ENCODE measurements around the gene HS3ST3A1. TPM values are rescaled to one million over a fixed set of nuclear protein-coding genes. Genes with fewer than 3 reads are reported as not detected.

HS3ST3A1 gene
- total RNA-seq, 1 experiment from 2014 or later = 47.6 TPM

DNA sequence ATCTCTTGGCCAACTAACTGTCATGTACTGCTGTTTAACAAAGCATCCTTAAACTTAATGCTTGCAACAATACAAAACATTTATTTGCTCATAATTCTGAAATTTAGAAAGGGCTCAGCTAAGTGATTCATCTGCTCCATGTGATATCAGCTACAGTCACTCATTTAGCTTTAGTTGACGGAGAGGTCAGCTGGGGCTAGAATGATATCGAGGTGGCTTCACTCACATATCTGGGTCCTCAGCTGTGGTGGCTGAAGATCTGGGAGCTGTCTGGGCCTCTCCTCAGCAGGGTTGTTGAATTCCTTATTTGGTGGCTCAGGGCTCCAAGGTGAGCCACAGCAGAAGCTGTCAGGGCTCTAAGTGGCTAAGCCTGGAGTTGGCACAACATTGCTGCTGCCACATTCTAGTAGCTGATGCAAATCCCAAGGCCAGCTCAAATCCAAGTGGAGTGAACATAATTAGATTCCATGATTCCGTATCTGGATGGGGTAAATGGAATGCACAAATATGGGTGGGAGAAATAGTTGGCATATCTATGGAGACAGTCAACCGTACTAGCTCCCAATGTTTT is 62.8 kb downstream of the HS3ST3A1 start:
- POLR2A ChIA-PET (ENCODE audit: unreplicated experiment) = no interaction called here
- BruUV-seq (replicated peaks) = no TSS peak
- Histone ChIP-seq H3K4me2 (ENCODE audit: low read length) (no peak overlapping the region), H3K27ac (ENCODE audit: low read length) (no peak overlapping the region), H3K79me2 (ENCODE audit: low read length) (0 out of 2 replicates have a peak, but pooled peaks cover 3% of the 10 kb centered on the region), H3K4me1 (ENCODE audit: insufficient read depth, low read length) (peaks cover 9% of the 10 kb centered on the region; the same call in 1 of the 2 replicates), H2AFZ (ENCODE audit: low read length) (no peak overlapping the region), H3K9me2 (replicated peaks; ENCODE audit: low read length) (0 out of 2 replicates have a peak, but pooled peaks cover 3% of the 10 kb centered on the region), H3F3A (ENCODE audit: low read length, unreplicated experiment) (no peaks in the 10 kb centered on the region), H4K20me1 (ENCODE audit: low read length) (no peaks in the 10 kb centered on the region), H3K36me3 (ENCODE audit: low read depth, low read length) (peaks cover 23% of the 10 kb centered on the region), H3K9me3 (ENCODE audit: low read length) (no peaks in the 10 kb centered on the region), H3K27me3 (ENCODE audit: low read length) (no peaks in the 10 kb centered on the region), H3K9ac (ENCODE audit: low read length) (no peak overlapping the region), H3K4me3 (ENCODE audit: low read length) (no peak overlapping the region)
- ATAC-seq (no peak), DNase-seq (no peak)
- TF ChIP-seq EZH2phosphoT487 (IDR thresholded peaks at IDR 0.05; ENCODE audit: borderline replicate concordance, low read length) = no peak
- no peak for TF ChIP-seq EZH2 (IDR thresholded peaks at IDR 0.05; ENCODE audit: low read length, unreplicated experiment)
- no peak for TF ChIP-seq CTCF (conservative IDR thresholded peaks at IDR 0.05; ENCODE audit: low read depth, low read length)
- intact Hi-C loops (cut with micrococcal nuclease) = no loop called here
- CTCF ChIA-PET = no interaction called here

- POLR2A ChIA-PET (ENCODE audit: unreplicated experiment) = no interaction called here
- no peak for DNase-seq
- Histone ChIP-seq H3K9me2 (replicated peaks; ENCODE audit: low read length) (0 out of 2 replicates have a peak, but pooled peaks cover 3% of the 10 kb centered on the region), H2AFZ (ENCODE audit: low read length) (no peak overlapping the region), H3F3A (ENCODE audit: low read length, unreplicated experiment) (no peaks in the 10 kb centered on the region), H3K9ac (ENCODE audit: low read length) (no peak overlapping the region), H3K79me2 (ENCODE audit: low read length) (no peaks in the 10 kb centered on the region), H3K4me1 (ENCODE audit: insufficient read depth, low read length) (peaks cover 9% of the 10 kb centered on the region; the same call in 1 of the 2 replicates), H3K4me2 (ENCODE audit: low read length) (no peak overlapping the region), H3K9me3 (ENCODE audit: low read length) (no peaks in the 10 kb centered on the region), H3K27me3 (ENCODE audit: low read length) (no peaks in the 10 kb centered on the region), H3K36me3 (ENCODE audit: low read depth, low read length) (peaks cover 23% of the 10 kb centered on the region), H4K20me1 (ENCODE audit: low read length) (no peaks in the 10 kb centered on the region), H3K27ac (ENCODE audit: low read length) (no peak overlapping the region), H3K4me3 (ENCODE audit: low read length) (no peak overlapping the region)
- intact Hi-C loops (cut with micrococcal nuclease) = no loop called here
- no peak for ATAC-seq
- BruUV-seq (replicated peaks) = no TSS peak
- CTCF ChIA-PET = no interaction called here
- TF ChIP-seq EZH2phosphoT487 (IDR thresholded peaks at IDR 0.05; ENCODE audit: borderline replicate concordance, low read length) (no peak), EZH2 (IDR thresholded peaks at IDR 0.05; ENCODE audit: low read length, unreplicated experiment) (no peak), CTCF (conservative IDR thresholded peaks at IDR 0.05; ENCODE audit: low read depth, low read length) (no peak)
These were observed 63.7 kb downstream of the HS3ST3A1 start for GRCh38 chr17:13537871-13538643.

All from PC-3 (cell line).